Dermis microvascular lymphatic vessel endothelial cell (primary cell): Measurements from ENCODE around the gene SLC9B1. TPM values are rescaled to one million over a fixed set of nuclear protein-coding genes. Genes with fewer than 3 reads are reported as not detected.

Source experiments
- DNase-seq, 2 donors: peaks; one replicate each; pipeline versions ENCODE4 v3.0.0 to v3.0.0-alpha.2; 2010; ENCODE audit warnings: low read depth in 2 of 2
- total RNA-seq: library from RNA; depleted of rRNA; stranded (reverse); fragments of >200 nt; gene quantifications from 2 replicates; pipeline ENCODE4 v1.2.1, GENCODE V29; 2014

Gene SLC9B1, protein sequence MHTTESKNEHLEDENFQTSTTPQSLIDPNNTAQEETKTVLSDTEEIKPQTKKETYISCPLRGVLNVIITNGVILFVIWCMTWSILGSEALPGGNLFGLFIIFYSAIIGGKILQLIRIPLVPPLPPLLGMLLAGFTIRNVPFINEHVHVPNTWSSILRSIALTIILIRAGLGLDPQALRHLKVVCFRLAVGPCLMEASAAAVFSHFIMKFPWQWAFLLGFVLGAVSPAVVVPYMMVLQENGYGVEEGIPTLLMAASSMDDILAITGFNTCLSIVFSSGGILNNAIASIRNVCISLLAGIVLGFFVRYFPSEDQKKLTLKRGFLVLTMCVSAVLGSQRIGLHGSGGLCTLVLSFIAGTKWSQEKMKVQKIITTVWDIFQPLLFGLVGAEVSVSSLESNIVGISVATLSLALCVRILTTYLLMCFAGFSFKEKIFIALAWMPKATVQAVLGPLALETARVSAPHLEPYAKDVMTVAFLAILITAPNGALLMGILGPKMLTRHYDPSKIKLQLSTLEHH
- total RNA-seq: 0.13 and 0.51 TPM in 2 replicates

GRCh38 chr4:103019308-103020124, at the start of gene SLC9B1:
SLC9B1 (minus strand) TSS chr4:103019705; CDS start chr4:102991711, 27,994 bp downstream.
- peak; percentile 54 to 93 for DNase-seq

DNA sequence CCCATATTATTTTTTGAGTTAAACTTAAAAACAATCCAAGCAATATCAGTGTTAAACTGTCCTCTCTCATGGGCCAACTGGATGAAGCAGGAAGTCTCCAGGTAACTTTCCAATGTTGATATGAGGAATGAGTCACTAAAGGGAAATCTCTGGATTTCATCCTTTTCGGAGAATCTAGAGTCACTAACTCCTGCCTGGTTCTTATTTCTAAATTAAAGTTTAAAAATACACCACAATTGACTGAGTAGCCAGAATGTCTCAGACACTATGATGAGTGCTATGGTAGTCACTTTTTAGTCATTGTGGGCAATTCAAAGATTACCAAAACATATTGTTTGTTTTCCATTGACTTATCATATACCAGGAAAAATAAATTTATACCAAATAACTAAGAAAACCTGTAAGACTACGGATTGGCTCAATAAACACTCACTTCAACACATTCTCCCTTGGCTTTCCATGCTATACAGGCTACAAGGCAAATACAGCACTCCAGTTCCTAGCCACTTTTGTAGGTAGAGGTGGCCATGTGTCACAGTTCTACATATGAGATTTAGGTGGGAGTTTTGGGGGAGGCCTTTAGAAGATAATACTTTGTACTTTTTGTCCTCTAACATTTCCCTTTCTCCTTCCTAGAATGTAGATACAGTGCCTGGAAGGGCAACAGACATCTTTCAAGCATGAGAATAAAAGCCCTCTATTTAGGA, 48.5 kb upstream of the SLC9B1 start:
- peak in 1 of 2 donors; percentile 2 for DNase-seq

GRCh38 chr4:103060453-103061148, 41.1 kb upstream of the SLC9B1 start:
- DNase-seq: no peak

GRCh38 chr4:103054030-103054429, 34.5 kb upstream of the SLC9B1 start:
- DNase-seq: no peak

- no peak for DNase-seq
Observed at GRCh38 chr4:103052779-103053178, 33.3 kb upstream of the SLC9B1 start.

- DNase-seq: no peak
Observed at GRCh38 chr4:103052145-103052544, 32.6 kb upstream of the SLC9B1 start.

GRCh38 chr4:103050736-103051436, 31.4 kb upstream of the SLC9B1 start:
- DNase-seq: no peak

GRCh38 chr4:103046416-103047290, 27.1 kb upstream of the SLC9B1 start:
- DNase-seq: peak in 1 of 2 donors; percentile 48

DNA sequence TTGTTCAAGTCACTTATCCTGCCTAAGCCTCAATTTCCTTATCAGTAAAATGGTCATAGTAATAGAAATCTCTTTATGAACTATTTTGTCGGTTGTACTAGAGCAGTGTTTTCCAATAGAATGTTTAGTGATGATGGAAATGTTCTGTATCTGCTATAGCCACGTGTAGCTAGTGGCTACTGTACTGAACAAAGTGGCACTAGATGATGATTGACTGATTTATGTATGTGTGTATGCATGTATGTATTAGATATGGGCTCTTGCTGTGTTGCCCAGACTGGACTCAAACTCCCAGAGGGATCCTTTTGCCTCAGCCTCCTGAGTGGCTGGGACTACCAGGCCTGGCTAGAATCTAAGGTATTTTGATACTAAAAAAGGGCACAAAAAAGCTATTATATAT, 24.7 kb upstream of the SLC9B1 start:
- no peak for DNase-seq

- no peak for DNase-seq
Observed at GRCh38 chr4:103036169-103036568, 16.7 kb upstream of the SLC9B1 start.

DNA sequence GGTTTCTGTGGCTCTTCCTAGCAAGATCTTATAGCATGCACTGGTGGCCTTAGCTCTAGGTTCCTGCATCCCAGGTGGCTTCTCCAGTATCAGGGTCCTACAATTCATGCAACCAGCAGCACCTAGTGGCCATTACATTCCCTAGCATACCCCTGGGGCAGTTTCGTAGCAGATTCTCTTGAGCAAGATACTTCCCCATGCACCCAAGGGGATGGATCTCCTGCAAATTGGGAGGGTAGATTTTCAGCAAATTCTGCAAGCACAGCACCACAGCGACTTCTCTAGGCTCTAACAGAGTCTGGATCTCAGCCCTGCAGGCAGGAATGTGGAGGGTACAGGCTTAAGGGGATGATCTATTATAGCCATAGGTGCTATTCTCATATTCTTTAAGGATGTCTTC, 13.1 kb upstream of the SLC9B1 start:
- DNase-seq: peak in 1 of 2 donors; percentile 26

GRCh38 chr4:103030791-103031190, 11.3 kb upstream of the SLC9B1 start:
- DNase-seq: no peak

DNA sequence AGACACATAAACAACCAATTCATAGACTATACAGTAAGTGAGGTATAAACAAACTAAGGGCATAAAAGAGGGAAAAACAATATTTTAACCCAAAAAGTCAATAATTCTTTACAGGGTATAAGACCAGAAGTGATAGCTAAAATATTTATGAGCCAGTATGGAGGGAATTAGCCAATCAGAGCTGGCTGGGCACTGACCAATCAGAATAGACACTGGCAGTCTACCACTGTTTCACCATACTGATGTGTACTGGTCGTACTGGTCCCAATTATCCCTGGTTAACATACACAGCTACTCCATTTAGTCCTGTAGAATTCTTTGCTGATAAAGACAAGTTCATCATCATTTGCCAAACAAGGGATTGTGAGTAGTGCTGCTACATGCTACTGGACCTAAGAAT, 9.8 kb upstream of the SLC9B1 start:
- no peak for DNase-seq

DNA sequence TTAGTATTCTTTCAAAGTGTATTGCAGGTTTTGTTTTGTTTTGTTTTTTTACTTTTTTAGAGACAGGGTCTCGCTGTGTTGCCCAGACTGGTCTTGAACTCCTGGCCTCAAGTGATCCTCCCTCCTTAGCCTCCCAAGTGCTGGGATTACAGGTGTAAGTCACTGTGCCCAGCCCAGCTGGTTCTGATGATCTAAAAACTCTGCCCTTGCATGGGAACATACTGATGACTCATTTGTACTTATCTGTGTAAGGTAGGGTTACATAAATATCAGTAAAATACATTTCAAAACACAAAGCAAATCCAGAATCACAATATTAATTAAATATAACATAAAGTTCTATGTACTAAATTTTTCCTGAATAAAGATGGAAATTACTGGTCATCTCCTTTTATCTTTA, 7.4 kb upstream of the SLC9B1 start:
- no peak for DNase-seq

DNA sequence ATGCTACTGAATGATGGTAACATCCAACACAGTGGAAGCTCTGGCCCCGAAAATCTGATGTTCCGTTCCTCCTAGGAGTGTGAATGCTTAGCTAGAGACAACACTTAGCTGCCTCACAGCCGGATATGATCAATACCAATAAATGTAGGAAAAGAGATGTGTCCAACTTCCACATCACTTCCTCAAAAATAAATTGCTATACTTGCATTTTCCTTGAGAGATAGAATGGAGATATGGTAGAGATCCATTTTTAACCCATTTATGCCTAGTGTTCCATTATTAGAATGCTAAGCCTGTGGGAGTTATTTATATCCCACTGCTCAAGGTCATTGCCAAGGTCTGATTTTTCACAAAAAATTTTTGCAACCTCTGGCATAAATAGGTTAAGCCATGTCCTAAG, 5.5 kb upstream of the SLC9B1 start:
- no peak for DNase-seq

DNA sequence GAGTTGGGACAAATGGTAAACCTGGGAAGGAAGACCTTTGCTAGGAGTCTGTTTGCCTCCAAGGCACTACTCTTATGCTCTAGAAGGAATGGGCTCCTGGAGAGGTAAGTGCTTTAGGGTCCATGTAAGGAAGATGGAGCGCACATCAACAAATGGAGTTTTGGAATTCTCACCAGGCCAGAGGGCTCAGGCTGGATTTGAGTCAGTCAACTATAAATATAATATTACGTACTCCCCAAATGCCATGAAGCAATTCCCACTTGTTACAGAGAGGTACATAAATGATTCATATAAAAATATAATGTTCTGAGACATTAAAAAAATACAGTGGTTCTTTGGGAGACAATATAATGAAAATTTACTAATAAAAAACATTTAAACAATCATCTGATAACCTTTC, 1.6 kb upstream of the SLC9B1 start:
- no peak for DNase-seq

DNA sequence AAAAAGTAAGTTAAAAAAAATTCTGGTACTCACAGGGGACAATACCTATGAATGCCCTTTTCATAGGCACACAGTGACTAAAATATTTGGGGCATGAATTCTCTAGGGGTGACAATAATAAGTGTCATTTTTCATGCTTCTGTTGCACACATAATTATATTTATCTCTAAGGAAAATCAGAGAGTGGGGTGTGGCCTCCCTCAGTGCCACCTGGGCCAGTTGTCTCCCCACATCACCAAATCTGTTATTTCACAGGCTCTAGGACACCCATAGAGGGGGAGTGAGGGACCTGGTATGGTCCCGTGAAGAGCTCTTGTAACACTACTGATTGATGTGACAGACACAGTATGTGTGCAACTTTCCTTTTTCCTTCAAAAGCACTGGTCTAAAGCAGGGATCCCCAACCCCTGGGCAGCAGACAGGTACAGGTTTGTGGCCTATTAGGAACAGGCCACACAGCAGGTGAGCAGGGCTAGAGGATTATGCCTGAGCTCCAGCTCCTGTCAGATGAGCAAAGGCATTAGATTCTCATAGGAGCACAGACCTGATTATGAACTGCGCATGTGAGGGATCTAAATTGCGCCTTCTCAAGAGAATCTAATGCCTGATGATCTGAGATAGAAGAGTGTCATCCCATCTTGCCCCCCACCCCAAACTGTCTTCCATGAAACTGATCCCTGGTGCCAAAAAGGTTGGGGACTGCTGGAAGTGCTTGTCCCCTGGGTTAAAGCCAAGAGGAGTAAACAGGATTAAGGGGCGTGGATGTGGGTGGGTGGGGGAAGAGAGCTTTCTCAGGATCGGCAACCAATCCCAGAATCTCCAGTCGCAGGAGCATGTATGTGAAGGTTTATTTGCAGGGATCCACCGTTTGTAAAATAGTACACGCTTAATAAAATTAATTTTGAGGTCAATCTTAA, 856 bp downstream of the SLC9B1 start:
- DNase-seq: peak in 1 of 2 donors; percentile 19

DNA sequence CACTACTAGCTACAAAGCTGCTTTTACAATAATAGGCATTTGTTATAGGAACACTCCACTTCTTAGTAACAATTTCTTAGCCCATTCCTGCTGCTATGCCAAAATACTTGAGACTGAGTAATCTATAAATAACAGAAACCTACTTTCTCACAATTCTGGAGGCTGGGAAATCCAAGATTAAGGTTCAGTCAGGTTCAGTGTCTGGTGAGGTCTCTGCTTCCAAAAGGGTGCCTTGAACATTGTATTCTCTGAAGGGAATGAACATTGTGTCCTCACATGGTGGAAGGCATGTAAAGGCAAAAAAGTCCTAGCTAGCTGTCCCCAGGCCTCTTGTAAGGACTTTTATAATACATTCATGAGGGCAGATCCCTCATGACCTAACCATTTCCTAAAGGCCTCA, 7.0 kb downstream of the SLC9B1 start:
- no peak for DNase-seq
